K562 (cell line): Measurements from ENCODE around the gene SPARC. TPM values are rescaled to one million over a fixed set of nuclear protein-coding genes. Genes with fewer than 3 reads are reported as not detected.

Experiments
- ATAC-seq: fragments of 200-7000 bp; cut with Tn5 transposase; 3 replicates; pipeline ENCODE4 v1.9.1; 2020; ENCODE audit warnings: moderate library complexity
- BruUV-seq: library from RNA; stranded (reverse); fragments of 400-500 nt; replicated peaks from 2 replicates; lab custom pipeline; 2021; lab: Mats Ljungman, UMichigan
- CTCF ChIA-PET: fragments of 300-600 bp; formaldehyde crosslinking; extraction: SDS; loops from one replicate; lab custom pipeline; 2021; ENCODE audit warnings: low intra/inter-chr PET ratio; lab: Yijun Ruan, JAX
- POLR2A ChIA-PET: fragments of 300-600, 350-650 bp; sonication (Branson Sonifier 250); formaldehyde crosslinking; extraction: SDS; loops from one replicate; lab custom pipeline; 2021; ENCODE audit warnings: antibody characterized with exemption, inconsistent platforms; lab: Yijun Ruan, JAX
- DNase-seq, 4 experiments: peaks; one replicate each; pipeline versions ENCODE4 v3.0.0 to v3.0.0-alpha.2; 2011 to 2018; ENCODE audit warnings: low spot score in 3 of 4, mixed read lengths in 3 of 4; ENCODE audit errors: extremely low read depth in 1 of 4
- FAIRE-seq: peaks from 2 replicates; lab custom pipeline; 2011; peaks lifted over from hg19 to GRCh38; lab: Jason Lieb, UNC
- H2AFZ ChIP-seq: 2 replicates; pipeline ENCODE4 v1.6.0; 2011; ENCODE audit warnings: low read depth, low read length, control low read depth, inconsistent platforms
- H3K27ac ChIP-seq: fragments of 200-600 bp; 3 replicates; pipeline ENCODE4 v1.8.0; 2011; ENCODE audit warnings: low read depth, mild to moderate bottlenecking, control low read depth, inconsistent platforms, low read length, moderate library complexity, mixed read lengths; ENCODE audit errors: extremely low read depth
- H3K27me3 ChIP-seq, 2 experiments: fragments of 300-600 bp in 1 of 2; 2 replicates in 1 of 2; 3 replicates in 1 of 2; pipeline versions ENCODE4 v1.6.0 to v1.8.0; 2011; ENCODE audit warnings: inconsistent platforms in 2 of 2, low read length in 2 of 2, mild to moderate bottlenecking in 1 of 2, mixed read lengths in 1 of 2, moderate library complexity in 1 of 2; ENCODE audit not compliant: control insufficient read depth in 2 of 2, insufficient read depth in 2 of 2
- H3K36me3 ChIP-seq: fragments of 300-600 bp; 3 replicates; pipeline ENCODE4 v1.8.0; 2011; ENCODE audit warnings: mild to moderate bottlenecking, low read length, inconsistent platforms; ENCODE audit not compliant: control insufficient read depth, insufficient read depth
- H3K4me1 ChIP-seq, 2 experiments: fragments of 200-600 bp in 1 of 2; replicated peaks in 1 of 2; 2 replicates in 1 of 2; 3 replicates in 1 of 2; pipeline versions ENCODE4 v1.5.1 to v1.8.0; 2011; ENCODE audit warnings: inconsistent platforms in 2 of 2, low read length in 2 of 2, mild to moderate bottlenecking in 1 of 2, mixed read lengths in 1 of 2, moderate library complexity in 1 of 2; ENCODE audit not compliant: control insufficient read depth in 2 of 2, insufficient read depth in 2 of 2
- H3K4me2 ChIP-seq: 2 replicates; pipeline ENCODE4 v1.6.1; 2011; ENCODE audit warnings: low read length, control low read depth, inconsistent platforms, mixed read lengths; ENCODE audit not compliant: insufficient read depth
- H3K4me3 ChIP-seq: fragments of 200-600 bp; sonication (generic), shearing (Covaris generic); 2 replicates; pipeline ENCODE4 v1.5.1; 2016; ENCODE audit warnings: control low read depth, inconsistent platforms
- H3K79me2 ChIP-seq: fragments of 200-600 bp; 3 replicates; pipeline ENCODE4 v1.8.0; 2011; ENCODE audit warnings: low read length, inconsistent platforms; ENCODE audit not compliant: control insufficient read depth, insufficient read depth
- H3K9ac ChIP-seq, 2 experiments: 2 replicates each; pipeline versions ENCODE4 v1.6.0 to v1.6.1; 2011; ENCODE audit warnings: low read depth in 2 of 2, low read length in 2 of 2, control low read depth in 1 of 2, inconsistent platforms in 1 of 2, mild to moderate bottlenecking in 1 of 2, mixed read lengths in 1 of 2; ENCODE audit not compliant: insufficient read depth in 1 of 2
- H3K9me1 ChIP-seq: one replicate; pipeline ENCODE4 v1.6.0; 2011; ENCODE audit warnings: inconsistent platforms, mild to moderate bottlenecking, low read length, moderate library complexity; ENCODE audit not compliant: control insufficient read depth, insufficient read depth
- H3K9me3 ChIP-seq: replicated peaks from 2 replicates; pipeline ENCODE4 v1.5.1; 2011; ENCODE audit warnings: low read depth, low read length, inconsistent platforms; ENCODE audit not compliant: control insufficient read depth, insufficient read depth
- H4K20me1 ChIP-seq: replicated peaks from 2 replicates; pipeline ENCODE4 v1.6.1; 2011; ENCODE audit warnings: low read length, inconsistent platforms, mixed read lengths; ENCODE audit not compliant: control insufficient read depth, insufficient read depth
- BRF1 ChIP-seq: IDR thresholded peaks from 3 replicates; pipeline ENCODE4 v1.6.1; 2011; ENCODE audit warnings: borderline replicate concordance, mild to moderate bottlenecking; ENCODE audit not compliant: insufficient read length; ENCODE audit errors: extremely low read depth
- ESRRA ChIP-seq: fragments of 450-650 bp; IDR thresholded peaks from 2 replicates; pipeline ENCODE4 v1.6.1; 2014; ENCODE audit warnings: low read depth, mild to moderate bottlenecking, moderate library complexity, borderline replicate concordance
- EZH2 ChIP-seq: IDR thresholded peaks from 2 replicates; pipeline ENCODE4 v1.6.1; 2012; ENCODE audit warnings: low read depth, mild to moderate bottlenecking, inconsistent platforms, low read length, borderline replicate concordance
- FOXJ2 ChIP-seq: fragments of 200-800 bp; sonication (Bioruptor generic); IDR thresholded peaks from 2 replicates; pipeline ENCODE4 v1.6.1; 2016; ENCODE audit warnings: missing genetic modification characterization, missing compliant biosample characterization
- L3MBTL2 ChIP-seq: fragments of 450-650 bp; IDR thresholded peaks from 2 replicates; pipeline ENCODE4 v1.6.1; 2016; ENCODE audit warnings: mild to moderate bottlenecking, moderate library complexity
- MEF2A ChIP-seq: IDR thresholded peaks from 2 replicates; pipeline ENCODE4 v1.6.1; 2011; ENCODE audit warnings: low read depth, mild to moderate bottlenecking, low read length, moderate library complexity; ENCODE audit not compliant: control insufficient read depth
- MXI1 ChIP-seq: IDR thresholded peaks from 2 replicates; pipeline ENCODE4 v1.6.1; 2011; ENCODE audit warnings: low read depth, mild to moderate bottlenecking, improper control_type of control experiment, low read length
- RBM15 ChIP-seq: fragments of 200-400 bp; formaldehyde crosslinking; IDR thresholded peaks from 2 replicates; pipeline ENCODE4 v1.6.1; 2018; ENCODE audit warnings: mild to moderate bottlenecking, low read length, moderate library complexity; ENCODE audit not compliant: insufficient read depth
- SMARCA5 ChIP-seq: fragments of 450-650 bp; IDR thresholded peaks from 2 replicates; pipeline ENCODE4 v1.6.1; 2016
- SREBF2 ChIP-seq: sonication (generic); formaldehyde crosslinking; IDR thresholded peaks from 2 replicates; pipeline ENCODE4 v1.4.0; 2020; ENCODE audit warnings: mild to moderate bottlenecking, missing genetic modification reagents
- ZNF316 ChIP-seq: fragments of 450-650 bp; IDR thresholded peaks from 2 replicates; pipeline ENCODE4 v1.6.1; 2016
- ZNF444 ChIP-seq: fragments of 250-450 bp; sonication (Bioruptor Pico); IDR thresholded peaks from 2 replicates; pipeline ENCODE4 v1.4.0; 2020; ENCODE audit warnings: mild to moderate bottlenecking, moderate library complexity
- ZNF507 ChIP-seq: conservative IDR thresholded peaks from 2 replicates; pipeline ENCODE4 v1.6.1; 2017; ENCODE audit warnings: missing genetic modification characterization, missing compliant biosample characterization
- ZNF583 ChIP-seq: fragments of 250-450 bp; sonication (Bioruptor Pico); IDR thresholded peaks from 2 replicates; pipeline ENCODE4 v1.4.0; 2020
- WGBS: fragments of 100-300 bp; shearing (Covaris generic); methylation state at CpG from one replicate; pipeline ENCODE4 v1.1.6; 2016; ENCODE audit warnings: low coverage, mixed read lengths; ENCODE audit not compliant: insufficient coverage; ENCODE audit errors: missing lambda C conversion rate; 5-methylcytosine and 5-hydroxymethylcytosine counted together
- in situ Hi-C: fragments of 300-500 bp; cut with MboI; formaldehyde crosslinking; loops from 4 replicates; pipeline ENCODE4 v1.15.0; 2018; ENCODE audit warnings: inconsistent platforms, mixed read lengths
- intact Hi-C: fragments of 100-400 bp; cut with micrococcal nuclease; formaldehyde crosslinking; loops from 2 replicates; pipeline ENCODE4 v1.14.2; 2022
- polyA plus RNA-seq, 8 experiments: library from polyadenylated mRNA; depleted of rRNA in 4 of 8; stranded (reverse) in 5 of 8; unstranded in 3 of 8; fragments of >200 nt; fragmentation: Nextera tagmentation in 2 of 8; fragmentation: Illumina TruSeq in 1 of 8; extraction: Ambion mirVana in 2 of 8; extraction: Trizol in 1 of 8; gene quantifications; 2 replicates each; pipeline versions ENCODE4 v1.2.1 to v1.2.3, GENCODE V29; 2011 to 2014; ENCODE audit warnings: inconsistent platforms in 1 of 8, missing spikeins in 1 of 8
- total RNA-seq, 7 experiments: library from RNA; depleted of rRNA in 6 of 7; stranded (reverse); fragments of >200 nt in 6 of 7; fragmentation: Illumina TruSeq in 2 of 7; extraction: Trizol in 2 of 7; gene quantifications; 2 replicates each; pipeline versions ENCODE4 v1.2.1 to v1.2.3, GENCODE V29; 2011 to 2021; ENCODE audit warnings: low replicate concordance in 1 of 7
- TF ChIP-seq, protein P1 (sequence below): fragments of 150-350 bp; conservative IDR thresholded peaks from 2 replicates; pipeline ENCODE4 v1.6.1; 2014; ENCODE audit warnings: low read length
- TF ChIP-seq, protein P2 (sequence below): sonication (generic); formaldehyde crosslinking; IDR thresholded peaks from 2 replicates; pipeline ENCODE4 v1.9.0; 2022; ENCODE audit warnings: mild to moderate bottlenecking, missing genetic modification reagents
- TF ChIP-seq, protein P3 (sequence below), 2 experiments: fragments of 450-650 bp; conservative IDR thresholded peaks; 2 replicates each; pipeline ENCODE4 v1.6.1; 2017; ENCODE audit warnings: mild to moderate bottlenecking in 2 of 2, moderate library complexity in 2 of 2

Gene SPARC
- total and polyA plus RNA-seq, 9 of the 15 experiments (the other 6 are each of a cell fraction or from before 2014, with no cell fraction given), result 6.1 to 35.6 (median 12.2) TPM

DNA sequence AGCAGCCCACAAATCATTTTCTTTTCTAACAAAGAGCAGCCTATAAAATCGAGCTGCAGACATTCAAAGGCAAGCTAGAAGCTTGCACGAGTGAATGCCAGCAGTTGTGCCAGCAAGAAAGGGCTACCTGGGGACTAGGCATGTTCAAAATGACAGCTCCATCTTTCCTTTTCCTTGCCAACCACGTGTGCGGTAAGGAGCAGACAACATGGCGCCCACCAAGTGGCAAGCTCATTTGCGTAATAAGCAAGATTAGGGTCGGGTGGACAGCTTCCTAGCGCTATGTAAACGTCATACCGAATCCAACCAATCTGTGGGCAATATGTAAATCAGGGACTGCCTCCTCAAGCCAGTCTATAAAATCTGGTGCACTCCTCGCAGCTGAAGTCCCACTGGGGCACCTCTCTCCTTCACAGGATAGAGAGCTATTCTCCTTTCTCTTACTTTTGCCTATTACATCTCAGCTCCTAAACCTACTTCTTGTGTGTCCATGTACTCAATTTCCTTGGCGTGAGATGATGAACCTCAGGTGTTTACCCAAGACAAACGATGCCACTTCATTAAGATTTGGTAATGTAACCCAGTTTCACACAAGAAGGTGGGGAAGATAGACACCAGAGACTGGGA is 22.5 kb upstream of the SPARC start:
- Histone ChIP-seq H3K27me3 (no peaks in the 10 kb centered on the region), H3K4me3 (no peak overlapping the region), H3K9me1 (no peaks in the 10 kb centered on the region), H3K79me2 (no peaks in the 10 kb centered on the region), H4K20me1 (no peaks in the 10 kb centered on the region), H3K36me3 (no peaks in the 10 kb centered on the region), H3K4me1 (no peaks in the 10 kb centered on the region; a peak in 1 of 5 replicates), H3K27ac (no peak overlapping the region; the same call in 2 of the 3 replicates), H3K9me3 (no peaks in the 10 kb centered on the region), H3K4me2 (peak overlapping the region; percentile 44), H2AFZ (peak overlapping the region; percentile 84), H3K9ac (no peak overlapping the region)
- ATAC-seq (peak; percentile 98), FAIRE-seq (peak; percentile 96), DNase-seq (peak in 2 of 4 experiments; percentile 54 to 80)
- intact Hi-C loops (no loop called here), in situ Hi-C loops (no loop called here)
- 10% methylated on average over 13 of the region's 13 CpGs for WGBS
- ChIA-PET POLR2A (interaction anchor here (1.2 kb wide), 1 partner anchor 9 kb away, joined by 3 read pairs; no protein-coding TSS in a partner anchor), CTCF (no interaction called here)
- BruUV-seq, result no TSS peak
- TF ChIP-seq SREBF2, result no peak
- TF ChIP-seq FOXJ2 (tag), result no peak
- TF ChIP-seq EZH2, result no peak
- TF ChIP-seq MEF2A, result no peak
- no peak for TF ChIP-seq MXI1
- TF ChIP-seq ZNF583 (CRISPR knock-in tag), result no peak
- TF ChIP-seq ESRRA, result no peak
- TF ChIP-seq SMARCA5, result no peak
- TF ChIP-seq, protein P1, sequence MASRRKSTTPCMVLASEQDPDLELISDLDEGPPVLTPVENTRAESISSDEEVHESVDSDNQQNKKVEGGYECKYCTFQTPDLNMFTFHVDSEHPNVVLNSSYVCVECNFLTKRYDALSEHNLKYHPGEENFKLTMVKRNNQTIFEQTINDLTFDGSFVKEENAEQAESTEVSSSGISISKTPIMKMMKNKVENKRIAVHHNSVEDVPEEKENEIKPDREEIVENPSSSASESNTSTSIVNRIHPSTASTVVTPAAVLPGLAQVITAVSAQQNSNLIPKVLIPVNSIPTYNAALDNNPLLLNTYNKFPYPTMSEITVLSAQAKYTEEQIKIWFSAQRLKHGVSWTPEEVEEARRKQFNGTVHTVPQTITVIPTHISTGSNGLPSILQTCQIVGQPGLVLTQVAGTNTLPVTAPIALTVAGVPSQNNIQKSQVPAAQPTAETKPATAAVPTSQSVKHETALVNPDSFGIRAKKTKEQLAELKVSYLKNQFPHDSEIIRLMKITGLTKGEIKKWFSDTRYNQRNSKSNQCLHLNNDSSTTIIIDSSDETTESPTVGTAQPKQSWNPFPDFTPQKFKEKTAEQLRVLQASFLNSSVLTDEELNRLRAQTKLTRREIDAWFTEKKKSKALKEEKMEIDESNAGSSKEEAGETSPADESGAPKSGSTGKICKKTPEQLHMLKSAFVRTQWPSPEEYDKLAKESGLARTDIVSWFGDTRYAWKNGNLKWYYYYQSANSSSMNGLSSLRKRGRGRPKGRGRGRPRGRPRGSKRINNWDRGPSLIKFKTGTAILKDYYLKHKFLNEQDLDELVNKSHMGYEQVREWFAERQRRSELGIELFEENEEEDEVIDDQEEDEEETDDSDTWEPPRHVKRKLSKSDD, result no peak
- no peak for TF ChIP-seq ZNF316
- TF ChIP-seq, protein P2, sequence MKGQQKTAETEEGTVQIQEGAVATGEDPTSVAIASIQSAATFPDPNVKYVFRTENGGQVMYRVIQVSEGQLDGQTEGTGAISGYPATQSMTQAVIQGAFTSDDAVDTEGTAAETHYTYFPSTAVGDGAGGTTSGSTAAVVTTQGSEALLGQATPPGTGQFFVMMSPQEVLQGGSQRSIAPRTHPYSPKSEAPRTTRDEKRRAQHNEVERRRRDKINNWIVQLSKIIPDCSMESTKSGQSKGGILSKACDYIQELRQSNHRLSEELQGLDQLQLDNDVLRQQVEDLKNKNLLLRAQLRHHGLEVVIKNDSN, result 0 out of 2 replicates have a peak, but pooled peaks have one; percentile 9
- TF ChIP-seq L3MBTL2, result peak; percentile 52; the same call in 1 of the 2 replicates
- no peak for TF ChIP-seq ZNF444 (CRISPR knock-in tag)
- TF ChIP-seq, protein P3, sequence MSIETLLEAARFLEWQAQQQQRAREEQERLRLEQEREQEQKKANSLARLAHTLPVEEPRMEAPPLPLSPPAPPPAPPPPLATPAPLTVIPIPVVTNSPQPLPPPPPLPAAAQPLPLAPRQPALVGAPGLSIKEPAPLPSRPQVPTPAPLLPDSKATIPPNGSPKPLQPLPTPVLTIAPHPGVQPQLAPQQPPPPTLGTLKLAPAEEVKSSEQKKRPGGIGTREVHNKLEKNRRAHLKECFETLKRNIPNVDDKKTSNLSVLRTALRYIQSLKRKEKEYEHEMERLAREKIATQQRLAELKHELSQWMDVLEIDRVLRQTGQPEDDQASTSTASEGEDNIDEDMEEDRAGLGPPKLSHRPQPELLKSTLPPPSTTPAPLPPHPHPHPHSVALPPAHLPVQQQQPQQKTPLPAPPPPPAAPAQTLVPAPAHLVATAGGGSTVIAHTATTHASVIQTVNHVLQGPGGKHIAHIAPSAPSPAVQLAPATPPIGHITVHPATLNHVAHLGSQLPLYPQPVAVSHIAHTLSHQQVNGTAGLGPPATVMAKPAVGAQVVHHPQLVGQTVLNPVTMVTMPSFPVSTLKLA (conservative IDR thresholded peaks at IDR 0.05), result peak; percentile 40 to 54; a peak in 3 of 4 replicates
- no peak for TF ChIP-seq RBM15
- no peak for TF ChIP-seq ZNF507 (tag)
- no peak for TF ChIP-seq BRF1
